A549 (cell line): Measurements from ENCODE around the gene MRPL20. TPM values are rescaled to one million over a fixed set of nuclear protein-coding genes. Genes with fewer than 3 reads are reported as not detected.
"Not testable (repeated sequence)": the region's sequence is repeated elsewhere in the genome, so short reads cannot be mapped to it uniquely, and the experiment has no call there.

ENCODE experiments used
- ATAC-seq, 2 experiments: fragments of 200-7000 bp in 1 of 2; fragments of >200 bp in 1 of 2; cut with Nextera tagmentation in 1 of 2; cut with Tn5 transposase in 1 of 2; 3 replicates each; pipeline versions ENCODE4 v1.8.0 to v1.9.1; 2018 to 2020; ENCODE audit warnings: mild to moderate bottlenecking in 1 of 2, moderate library complexity in 1 of 2
- CTCF ChIA-PET: fragments of 300-600 bp; sonication (Branson Sonifier 250); formaldehyde crosslinking; extraction: SDS; loops from one replicate; lab custom pipeline; 2021; ENCODE audit warnings: antibody characterized with exemption, inconsistent platforms; lab: Yijun Ruan, JAX
- POLR2A ChIA-PET: fragments of 350-600 bp; formaldehyde crosslinking; extraction: SDS; loops from one replicate; lab custom pipeline; 2021; ENCODE audit warnings: antibody characterized with exemption, inconsistent platforms; lab: Yijun Ruan, JAX
- DNase-seq, 2 experiments: peaks; one replicate each; pipeline versions ENCODE4 v3.0.0 to v3.0.0-alpha.2; 2011 to 2016; ENCODE audit warnings: low read depth in 1 of 2, low spot score in 1 of 2
- FAIRE-seq: peaks from 2 replicates; lab custom pipeline; 2011; peaks lifted over from hg19 to GRCh38; lab: Jason Lieb, UNC
- H3K27ac ChIP-seq, 2 experiments: fragments of >200 bp; sonication (Bioruptor Twin); formaldehyde crosslinking; 3 replicates each; pipeline ENCODE4 v1.5.1; 2016 to 2017
- H3K4me1 ChIP-seq: fragments of >200 bp; sonication (Bioruptor Twin); formaldehyde crosslinking; 3 replicates; pipeline ENCODE4 v1.6.1; 2016
- H3K4me2 ChIP-seq: fragments of >200 bp; sonication (Bioruptor Twin); formaldehyde crosslinking; 3 replicates; pipeline ENCODE4 v1.6.1; 2016
- H3K4me3 ChIP-seq: fragments of >200 bp; sonication (Bioruptor Twin); formaldehyde crosslinking; 3 replicates; pipeline ENCODE4 v1.5.1; 2016
- H3K9me3 ChIP-seq: fragments of >200 bp; sonication (Bioruptor Twin); formaldehyde crosslinking; 3 replicates; pipeline ENCODE4 v1.6.1; 2016
- ATOH8 ChIP-seq: fragments of 250-450 bp; sonication (Bioruptor Pico); IDR thresholded peaks from 2 replicates; pipeline ENCODE4 v1.5.0; 2020; ENCODE audit warnings: low read depth, mild to moderate bottlenecking, moderate library complexity
- BHLHE40 ChIP-seq: IDR thresholded peaks from 2 replicates; pipeline ENCODE4 v1.6.1; 2012; ENCODE audit warnings: low read depth, low read length, inconsistent platforms
- CBX2 ChIP-seq: fragments of 200-600 bp; sonication (generic); IDR thresholded peaks from 2 replicates; pipeline ENCODE4 v1.6.1; 2016; ENCODE audit warnings: low read depth, mild to moderate bottlenecking, borderline replicate concordance
- CBX8 ChIP-seq: fragments of 200-600 bp; sonication (generic); IDR thresholded peaks from 2 replicates; pipeline ENCODE4 v1.6.1; 2016
- CHD2 ChIP-seq: fragments of 150-350 bp; IDR thresholded peaks from 2 replicates; pipeline ENCODE4 v1.6.1; 2014; ENCODE audit warnings: low read length; ENCODE audit not compliant: partially characterized antibody
- CTCF ChIP-seq: fragments of >200 bp; sonication (Bioruptor Twin); formaldehyde crosslinking; IDR thresholded peaks from 3 replicates; pipeline ENCODE4 v1.5.1; 2016
- EHMT2 ChIP-seq: fragments of 200-600 bp; sonication (generic); IDR thresholded peaks from 2 replicates; pipeline ENCODE4 v1.6.1; 2016; ENCODE audit warnings: antibody characterized with exemption, low read depth, mild to moderate bottlenecking, moderate library complexity
- EP300 ChIP-seq, 2 experiments: fragments of >200 bp; sonication (Bioruptor Twin); formaldehyde crosslinking; IDR thresholded peaks; 2 replicates in 1 of 2; 3 replicates in 1 of 2; pipeline ENCODE4 v1.6.1; 2016 to 2017
- ESRRA ChIP-seq: fragments of 150-350 bp; IDR thresholded peaks from 2 replicates; pipeline ENCODE4 v1.6.1; 2014; ENCODE audit warnings: mild to moderate bottlenecking, low read length, borderline replicate concordance
- FOSL2 ChIP-seq, 2 experiments: fragments of 450-650 bp in 1 of 2; fragments of >200 bp in 1 of 2; sonication (Bioruptor Twin) in 1 of 2; formaldehyde crosslinking; IDR thresholded peaks; 2 replicates each; pipeline versions ENCODE4 v1.5.0 to v1.6.1; 2016 to 2020; ENCODE audit warnings: mild to moderate bottlenecking in 1 of 2, moderate library complexity in 1 of 2
- HES2 ChIP-seq: fragments of >200 bp; sonication (Bioruptor Twin); formaldehyde crosslinking; IDR thresholded peaks from 2 replicates; pipeline ENCODE4 v1.6.1; 2016
- HEYL ChIP-seq: fragments of 250-450 bp; sonication (Bioruptor Pico); IDR thresholded peaks from 2 replicates; pipeline ENCODE4 v1.8.0; 2021; ENCODE audit warnings: mild to moderate bottlenecking, moderate library complexity
- HOXA7 ChIP-seq: fragments of 250-450 bp; sonication (Bioruptor Pico); IDR thresholded peaks from 2 replicates; pipeline ENCODE4 v1.5.0; 2020; ENCODE audit warnings: mild to moderate bottlenecking, moderate library complexity
- HOXB13 ChIP-seq: fragments of 250-450 bp; sonication (Bioruptor Pico); IDR thresholded peaks from 2 replicates; pipeline ENCODE4 v1.5.0; 2020; ENCODE audit warnings: low read depth, mild to moderate bottlenecking, moderate library complexity
- HOXB5 ChIP-seq: fragments of 250-450 bp; sonication (Bioruptor Pico); IDR thresholded peaks from 2 replicates; pipeline ENCODE4 v1.5.0; 2020; ENCODE audit warnings: mild to moderate bottlenecking, moderate library complexity
- JUN ChIP-seq, 2 experiments: fragments of >200 bp; sonication (Bioruptor Twin); formaldehyde crosslinking; IDR thresholded peaks; 2 replicates in 1 of 2; 3 replicates in 1 of 2; pipeline ENCODE4 v1.6.1; 2016 to 2017
- PHF8 ChIP-seq: fragments of 200-600 bp; sonication (generic); IDR thresholded peaks from 2 replicates; pipeline ENCODE4 v1.6.1; 2016; ENCODE audit warnings: low read depth, mild to moderate bottlenecking, antibody characterized with exemption, moderate library complexity, borderline replicate concordance
- POLR2A ChIP-seq: IDR thresholded peaks from 2 replicates; pipeline ENCODE4 v1.6.1; 2012; ENCODE audit warnings: mild to moderate bottlenecking, low read length
- RAD21 ChIP-seq, 2 experiments: fragments of >200 bp in 1 of 2; sonication (Bioruptor Twin) in 1 of 2; formaldehyde crosslinking in 1 of 2; IDR thresholded peaks in 1 of 2; conservative IDR thresholded peaks in 1 of 2; 2 replicates in 1 of 2; 3 replicates in 1 of 2; pipeline ENCODE4 v1.6.1; 2012 to 2018; ENCODE audit warnings: inconsistent platforms in 1 of 2
- RCOR1 ChIP-seq: fragments of 150-350 bp; IDR thresholded peaks from 2 replicates; pipeline ENCODE4 v1.6.1; 2014; ENCODE audit warnings: antibody characterized with exemption, low read length, low read depth
- RFX5 ChIP-seq: fragments of 450-650 bp; IDR thresholded peaks from 2 replicates; pipeline ENCODE4 v1.7.1; 2014; ENCODE audit warnings: antibody characterized with exemption, mild to moderate bottlenecking, moderate library complexity
- RNF2 ChIP-seq: fragments of 200-600 bp; sonication (generic); IDR thresholded peaks from 2 replicates; pipeline ENCODE4 v1.6.1; 2016; ENCODE audit warnings: low read depth, mild to moderate bottlenecking, antibody characterized with exemption, moderate library complexity, borderline replicate concordance
- SREBF2 ChIP-seq: fragments of 450-650 bp; IDR thresholded peaks from 2 replicates; pipeline ENCODE4 v1.6.1; 2014; ENCODE audit warnings: mild to moderate bottlenecking, moderate library complexity
- TFCP2L1 ChIP-seq: fragments of 250-450 bp; sonication (Bioruptor Pico); IDR thresholded peaks from 2 replicates; pipeline ENCODE4 v1.5.0; 2021; ENCODE audit warnings: mild to moderate bottlenecking
- USF2 ChIP-seq: fragments of 450-650 bp; IDR thresholded peaks from 2 replicates; pipeline ENCODE4 v1.6.1; 2014; ENCODE audit warnings: antibody characterized with exemption
- ZFP36 ChIP-seq: fragments of 450-650 bp; IDR thresholded peaks from 2 replicates; pipeline ENCODE4 v1.6.1; 2014; ENCODE audit warnings: borderline replicate concordance; ENCODE audit not compliant: partially characterized antibody
- ZNF302 ChIP-seq: fragments of 250-450 bp; sonication (Bioruptor Pico); IDR thresholded peaks from 2 replicates; pipeline ENCODE4 v1.9.0; 2021; ENCODE audit warnings: inconsistent platforms, mild to moderate bottlenecking, moderate library complexity
- ZSCAN20 ChIP-seq: fragments of 250-450 bp; sonication (Bioruptor Pico); IDR thresholded peaks from 2 replicates; pipeline ENCODE4 v1.8.0; 2022; ENCODE audit warnings: mild to moderate bottlenecking, moderate library complexity
- whole genome bisulfite sequencing: methylation state at CpG from one replicate; pipeline ENCODE4 v1.1.6; 2017; ENCODE audit errors: missing lambda C conversion rate; 5-methylcytosine and 5-hydroxymethylcytosine counted together
- polyA plus RNA-seq, 4 experiments: library from polyadenylated mRNA; depleted of rRNA in 3 of 4; stranded (reverse); fragments of >200 nt; fragmentation: RNase III in 1 of 4; extraction: RNeasy Plus Mini Kit Qiagen cat#74134 plus additional on column Dnase treatment in 1 of 4; gene quantifications; 2 replicates in 3 of 4; 3 replicates in 1 of 4; pipeline ENCODE4 v1.2.3, GENCODE V29; 2011 to 2017

MRPL20 gene
- polyA plus RNA-seq, 2 of the 4 experiments (the other 2 are of a cell fraction), result 158 to 163 TPM

- Histone ChIP-seq H3K4me1 (no peaks in the 10 kb centered on the region), H3K27ac (no peak overlapping the region), H3K9me3 (no peaks in the 10 kb centered on the region), H3K4me2 (no peak overlapping the region), H3K4me3 (no peak overlapping the region)
- no peak for FAIRE-seq
- 95% methylated on average over 39 of the region's 50 CpGs for WGBS
- POLR2A ChIA-PET, result interaction anchor here (1.2 kb wide), 1 partner anchor 12 kb away, joined by 3 read pairs; the partner anchor contains the start of gene CCNL2
- no peak for ATAC-seq
- CTCF ChIA-PET, result interaction anchor here (1.0 to 2.7 kb wide), 5 partner anchors 12 to 118 kb away, joined by 3 to 17 read pairs (median 3); partner anchors contain the start of gene CCNL2
- TF ChIP-seq USF2 (no peak), BHLHE40 (no peak), RAD21 (conservative IDR thresholded peaks at IDR 0.05 in 1 of 2, IDR thresholded peaks at IDR 0.05 in 1 of 2) (no peak), TFCP2L1 (CRISPR knock-in tag) (no peak), POLR2A (no peak), EP300 (IDR thresholded peaks at IDR 0.05) (no peak), ESRRA (no peak), HOXB5 (CRISPR knock-in tag) (no peak), EHMT2 (no peak), CHD2 (no peak), PHF8 (no peak), SREBF2 (no peak), JUN (IDR thresholded peaks at IDR 0.05) (no peak), ATOH8 (CRISPR knock-in tag) (no peak), ZNF302 (CRISPR knock-in tag) (no peak), HES2 (no peak), HOXB13 (CRISPR knock-in tag) (no peak), CBX8 (no peak), RFX5 (no peak)
- no peak for DNase-seq
Measured at GRCh38 chr1:1387098-1388077, 19.7 kb downstream of the MRPL20 start.

- no peak for TF ChIP-seq HEYL
- no peak for TF ChIP-seq CBX2
- no peak for TF ChIP-seq FOSL2 (IDR thresholded peaks at IDR 0.05)
- TF ChIP-seq FOSL2 (CRISPR knock-in tag; IDR thresholded peaks at IDR 0.05), result no peak
- no peak for TF ChIP-seq RCOR1
- TF ChIP-seq ZFP36, result no peak
- no peak for TF ChIP-seq HOXA7 (CRISPR knock-in tag)
- TF ChIP-seq RNF2, result no peak
- TF ChIP-seq ZSCAN20, result no peak
- no peak for TF ChIP-seq CTCF
- POLR2A ChIA-PET, result interaction anchor here (0.9 kb wide), 1 partner anchor 13 kb away, joined by 4 read pairs; the partner anchor contains the start of gene CCNL2
Measured at GRCh38 chr1:1385931-1386330, 21.2 kb downstream of the MRPL20 start.

GRCh38 chr1:1385339-1385738 is 21.8 kb downstream of the MRPL20 start:
- FAIRE-seq, H3K4me3 ChIP-seq, H3K4me2 ChIP-seq, ATAC-seq, H3K9me3 ChIP-seq, H3K4me1 ChIP-seq, DNase-seq, H3K27ac ChIP-seq: not testable (repeated sequence)
- POLR2A ChIA-PET, result interaction anchor here (0.9 to 1.0 kb wide), 2 partner anchors 10 to 14 kb away, joined by 4 read pairs; partner anchors contain the start of genes AURKAIP1 and CCNL2
- 99% methylated on average over 14 of the region's 29 CpGs for WGBS
- CTCF ChIA-PET, result interaction anchor here (3.1 kb wide), 1 partner anchor 13 kb away, joined by 9 read pairs; no protein-coding TSS in a partner anchor

More at GRCh38 chr1:1385931-1386330, 21.2 kb downstream of the MRPL20 start:
- no peak for FAIRE-seq
- no peak for ATAC-seq
- Histone ChIP-seq H3K9me3 (no peaks in the 10 kb centered on the region), H3K4me1 (no peaks in the 10 kb centered on the region), H3K4me3 (no peak overlapping the region), H3K27ac (no peak overlapping the region), H3K4me2 (no peak overlapping the region)
- CTCF ChIA-PET, result interaction anchor here (1.0 kb wide), 2 partner anchors 16 to 119 kb away, joined by 3 read pairs; no protein-coding TSS in a partner anchor
- 87% methylated on average over 5 of the region's 8 CpGs for WGBS
- DNase-seq, result no peak
